Esophagus squamous epithelium (tissue), 5 donors: Measurements from ENCODE around the gene ETV7. TPM values are rescaled to one million over a fixed set of nuclear protein-coding genes. Genes with fewer than 3 reads are reported as not detected.

Source experiments
- DNase-seq: peaks from one replicate; lab custom pipeline; 2025; lab: John Stamatoyannopoulos, UW
- H3K27ac ChIP-seq, 4 donors: fragments of 200-600 bp; sonication (generic); one replicate each; pipeline ENCODE4 v1.5.1; 2016 to 2019; ENCODE audit warnings: mild to moderate bottlenecking in 1 of 4
- H3K27me3 ChIP-seq, 4 donors: fragments of 200-600 bp; sonication (generic); 1 replicate in 3 of 4; 2 replicates in 1 of 4; pipeline versions ENCODE4 v1.5.1 to v1.6.0; 2017 to 2021; ENCODE audit warnings: antibody characterized with exemption in 1 of 4
- H3K36me3 ChIP-seq, 3 donors: fragments of 200-600 bp; sonication (generic); one replicate each; pipeline ENCODE4 v1.5.1; 2016 to 2019
- H3K4me1 ChIP-seq, 3 donors: fragments of 200-600 bp; sonication (generic); one replicate each; pipeline ENCODE4 v1.5.1; 2017 to 2019
- H3K4me3 ChIP-seq, 4 donors: fragments of 200-600 bp; sonication (generic); 1 replicate in 3 of 4; 2 replicates in 1 of 4; pipeline ENCODE4 v1.5.1; 2016 to 2019; ENCODE audit warnings: mild to moderate bottlenecking in 2 of 4, moderate library complexity in 1 of 4
- H3K9me3 ChIP-seq, 3 donors: fragments of 200-600 bp; sonication (generic); one replicate each; pipeline ENCODE4 v1.5.1; 2016 to 2019
- POLR2A ChIP-seq, 4 donors: fragments of 450-650 bp; IDR thresholded peaks; one replicate each; pipeline ENCODE4 v1.6.1; 2017; ENCODE audit warnings: antibody characterized with exemption in 4 of 4, mild to moderate bottlenecking in 4 of 4, moderate library complexity in 3 of 4
- WGBS, 2 donors: methylation state at CpG; one replicate each; pipeline ENCODE4 v1.1.5; 2018; 5-methylcytosine and 5-hydroxymethylcytosine counted together
- intact Hi-C: fragments of 100-400 bp; cut with DNase I; formaldehyde crosslinking; loops from one replicate; pipeline ENCODE4 v1.15.0; 2022
- total RNA-seq, 4 donors: library from RNA; depleted of rRNA; stranded (reverse); fragments of >200 nt; gene quantifications; one replicate each; pipeline ENCODE4 v1.1.0, GENCODE V29; 2016
- TF ChIP-seq, protein P1 (sequence below), 6 experiments: fragments of 450-650 bp in 4 of 6; fragments of 200-600 bp in 2 of 6; sonication (generic) in 2 of 6; IDR thresholded peaks; one replicate each; pipeline ENCODE4 v1.5.1; 2016 to 2019; ENCODE audit warnings: antibody characterized with exemption in 6 of 6, mild to moderate bottlenecking in 4 of 6, moderate library complexity in 4 of 6
- donor health status: DM: yes; HTN: yes; CAD: no.

The ETV7 gene
- total RNA-seq, 4 donors from 2014 or later, result 1.3 to 7.3 (median 2.3) TPM

DNA sequence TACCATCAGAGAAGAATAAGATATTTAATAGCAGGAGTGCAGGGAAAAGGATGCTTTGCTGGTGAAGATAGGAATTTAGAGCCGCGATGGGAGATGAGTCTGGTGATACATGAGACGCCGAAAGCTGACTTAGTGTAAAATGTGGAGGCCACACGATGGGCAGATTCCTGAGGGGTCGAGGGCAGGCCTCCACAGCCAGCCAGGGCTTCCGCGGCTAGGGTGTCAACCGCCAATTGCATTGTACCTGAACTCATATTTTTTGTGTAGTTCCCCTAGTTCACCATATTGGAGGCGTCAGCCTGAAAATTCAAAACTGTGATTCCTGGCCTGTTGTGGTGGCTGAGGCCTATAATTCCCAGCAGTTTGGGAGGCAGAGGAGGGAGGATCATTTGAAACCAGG lies 8.5 kb downstream of the ETV7 start:
- TF ChIP-seq POLR2A (IDR thresholded peaks at IDR 0.05), result no peak
- TF ChIP-seq, protein P1, sequence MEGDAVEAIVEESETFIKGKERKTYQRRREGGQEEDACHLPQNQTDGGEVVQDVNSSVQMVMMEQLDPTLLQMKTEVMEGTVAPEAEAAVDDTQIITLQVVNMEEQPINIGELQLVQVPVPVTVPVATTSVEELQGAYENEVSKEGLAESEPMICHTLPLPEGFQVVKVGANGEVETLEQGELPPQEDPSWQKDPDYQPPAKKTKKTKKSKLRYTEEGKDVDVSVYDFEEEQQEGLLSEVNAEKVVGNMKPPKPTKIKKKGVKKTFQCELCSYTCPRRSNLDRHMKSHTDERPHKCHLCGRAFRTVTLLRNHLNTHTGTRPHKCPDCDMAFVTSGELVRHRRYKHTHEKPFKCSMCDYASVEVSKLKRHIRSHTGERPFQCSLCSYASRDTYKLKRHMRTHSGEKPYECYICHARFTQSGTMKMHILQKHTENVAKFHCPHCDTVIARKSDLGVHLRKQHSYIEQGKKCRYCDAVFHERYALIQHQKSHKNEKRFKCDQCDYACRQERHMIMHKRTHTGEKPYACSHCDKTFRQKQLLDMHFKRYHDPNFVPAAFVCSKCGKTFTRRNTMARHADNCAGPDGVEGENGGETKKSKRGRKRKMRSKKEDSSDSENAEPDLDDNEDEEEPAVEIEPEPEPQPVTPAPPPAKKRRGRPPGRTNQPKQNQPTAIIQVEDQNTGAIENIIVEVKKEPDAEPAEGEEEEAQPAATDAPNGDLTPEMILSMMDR (IDR thresholded peaks at IDR 0.05), result no peak
- Histone ChIP-seq H3K4me3 (no peak overlapping the region), H3K27me3 (no peaks in the 10 kb centered on the region), H3K9me3 (no peaks in the 10 kb centered on the region), H3K4me1 (peaks cover 0 to 14% (median 0%) of the 10 kb centered on the region in 3 donors), H3K27ac (no peak overlapping the region), H3K36me3 (no peaks in the 10 kb centered on the region)
- WGBS, 2 donors, result 80 to 92% methylated on average over 9 to 10 of the region's 10 CpGs
- intact Hi-C loops, result no loop called here
- DNase-seq, result no peak

DNA sequence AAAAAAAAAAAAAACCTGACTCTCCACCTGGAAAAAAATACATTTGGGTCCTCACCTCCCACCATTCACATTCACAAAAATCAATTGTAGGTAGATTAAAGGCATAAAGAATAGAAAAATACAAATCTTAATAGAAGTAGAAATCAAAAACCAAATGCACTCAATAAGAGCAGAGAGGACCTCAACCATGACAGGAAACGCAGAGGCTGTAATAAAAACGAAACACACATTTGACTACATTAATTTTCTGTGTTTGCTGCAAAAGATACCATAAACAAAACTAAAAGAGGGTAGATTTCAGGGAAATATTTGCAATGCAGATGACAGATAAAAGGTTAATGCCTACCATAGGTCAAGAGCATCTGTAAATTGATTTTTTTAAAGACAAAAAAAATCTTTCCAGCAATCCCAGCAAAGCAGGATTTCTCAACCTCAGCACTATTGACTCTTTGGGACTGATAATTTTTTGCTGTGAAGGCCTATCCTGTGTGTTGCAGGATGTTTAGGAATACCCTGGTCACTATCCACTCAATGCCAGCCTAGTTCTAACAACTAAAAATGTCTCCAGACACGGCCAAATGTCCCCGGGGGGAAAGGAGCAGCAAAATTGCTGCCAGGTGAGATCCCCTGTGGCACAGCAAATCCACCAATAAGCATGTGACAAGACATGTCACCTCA lies 9.1 kb downstream of the ETV7 start:
- WGBS, 2 donors, result 73 to 76% methylated on average over 4 of the region's 4 CpGs
- Histone ChIP-seq H3K27me3 (no peaks in the 10 kb centered on the region), H3K27ac (no peak overlapping the region), H3K9me3 (no peaks in the 10 kb centered on the region), H3K4me3 (no peak overlapping the region), H3K4me1 (peaks cover 0 to 20% (median 0%) of the 10 kb centered on the region in 3 donors), H3K36me3 (no peaks in the 10 kb centered on the region)
- TF ChIP-seq POLR2A (IDR thresholded peaks at IDR 0.05), result no peak
- TF ChIP-seq, protein P1 (IDR thresholded peaks at IDR 0.05), result no peak
- no peak for DNase-seq
- intact Hi-C loops, result no loop called here

DNA sequence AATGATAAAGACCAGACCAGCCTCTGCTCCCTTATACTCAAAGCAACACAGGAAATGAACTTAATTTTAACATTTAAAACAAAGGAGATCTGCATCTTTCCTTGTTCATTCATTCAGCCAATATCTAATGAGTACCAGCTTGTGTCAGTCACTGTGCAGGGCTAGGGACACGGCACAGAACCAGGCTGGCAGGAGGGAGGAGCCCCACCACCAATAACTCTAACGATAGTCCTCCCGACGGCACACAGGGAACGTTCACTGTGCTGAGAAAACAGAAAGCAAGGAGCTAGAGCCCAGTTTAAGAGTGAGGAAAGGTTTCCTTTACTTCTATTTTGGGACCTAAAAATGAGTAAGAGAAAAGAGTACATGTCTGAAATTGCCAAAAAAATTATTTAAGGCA lies 9.9 kb downstream of the ETV7 start:
- no peak for TF ChIP-seq POLR2A (IDR thresholded peaks at IDR 0.05)
- TF ChIP-seq, protein P1 (IDR thresholded peaks at IDR 0.05), result no peak
- peaks cover 0 to 24% (median 0%) of the 10 kb centered on the region in 3 donors for H3K4me1 ChIP-seq
- 39 to 41% methylated on average over 5 of the region's 5 CpGs for WGBS, 2 donors
- no peak overlapping the region for H3K4me3 ChIP-seq
- intact Hi-C loops, result no loop called here
- H3K27ac ChIP-seq, result peak overlapping the region in 1 of 4 donors; percentile 19
- H3K9me3 ChIP-seq, result no peaks in the 10 kb centered on the region
- no peaks in the 10 kb centered on the region for H3K27me3 ChIP-seq
- no peak for DNase-seq
- no peaks in the 10 kb centered on the region for H3K36me3 ChIP-seq

DNA sequence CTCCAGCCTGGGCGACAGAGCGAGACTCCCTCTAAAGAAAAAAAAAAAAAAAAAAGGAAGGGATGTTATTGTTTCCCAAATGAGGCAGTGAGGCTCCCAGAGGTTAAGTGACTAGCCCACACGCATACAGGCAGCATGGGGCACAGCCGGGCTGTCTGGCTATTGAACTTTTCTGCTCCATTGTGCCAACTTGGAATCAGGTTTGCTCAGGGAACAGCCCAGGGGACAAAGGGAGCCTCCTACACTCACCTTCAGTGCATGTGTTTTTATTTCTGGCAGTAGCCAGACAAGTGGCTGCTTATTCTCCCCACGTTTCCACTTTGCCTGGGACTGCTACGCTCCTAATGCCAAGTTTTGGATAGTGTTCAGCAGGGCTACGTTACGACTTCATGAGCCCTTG lies 10.7 kb downstream of the ETV7 start:
- H3K4me3 ChIP-seq, result no peak overlapping the region
- H3K27me3 ChIP-seq, result no peaks in the 10 kb centered on the region
- peaks cover 0 to 24% (median 0%) of the 10 kb centered on the region in 3 donors for H3K4me1 ChIP-seq
- no peaks in the 10 kb centered on the region for H3K36me3 ChIP-seq
- 62% methylated on average over 6 to 8 of the region's 8 CpGs for WGBS, 2 donors
- no peak for TF ChIP-seq POLR2A (IDR thresholded peaks at IDR 0.05)
- TF ChIP-seq, protein P1 (IDR thresholded peaks at IDR 0.05), result no peak
- H3K9me3 ChIP-seq, result no peaks in the 10 kb centered on the region
- no peak for DNase-seq
- no peak overlapping the region for H3K27ac ChIP-seq
- intact Hi-C loops, result no loop called here

DNA sequence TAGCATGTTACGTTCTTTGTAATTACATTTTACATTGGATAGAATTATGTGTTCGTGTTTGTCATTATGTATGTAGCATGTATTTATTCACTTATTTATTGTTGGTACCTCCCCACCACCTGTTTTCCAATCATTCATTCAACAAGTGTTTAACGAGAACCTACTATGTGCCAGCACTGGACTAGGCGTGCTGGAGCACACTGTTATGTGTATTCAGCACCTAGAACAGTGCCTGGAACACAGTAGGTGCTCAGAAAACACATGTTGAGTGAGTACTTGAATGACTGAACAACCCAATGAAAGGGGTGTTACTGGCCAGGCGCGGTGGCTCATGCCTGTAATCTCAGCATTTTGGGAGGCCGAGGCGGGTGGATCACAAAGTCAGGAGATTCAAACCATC lies 11.3 kb downstream of the ETV7 start:
- no peak for DNase-seq
- no peaks in the 10 kb centered on the region for H3K27me3 ChIP-seq
- intact Hi-C loops, result no loop called here
- no peak overlapping the region for H3K4me3 ChIP-seq
- WGBS, 2 donors, result 93 to 99% methylated on average over 6 to 8 of the region's 8 CpGs
- peaks cover 0 to 24% (median 0%) of the 10 kb centered on the region in 3 donors for H3K4me1 ChIP-seq
- no peak overlapping the region for H3K27ac ChIP-seq
- no peaks in the 10 kb centered on the region for H3K9me3 ChIP-seq
- H3K36me3 ChIP-seq, result no peaks in the 10 kb centered on the region
- TF ChIP-seq, protein P1 (IDR thresholded peaks at IDR 0.05), result no peak
- no peak for TF ChIP-seq POLR2A (IDR thresholded peaks at IDR 0.05)
